Liver (tissue), 9 donors: ENCODE measurements around the gene ZNF311. TPM values are rescaled to one million over a fixed set of nuclear protein-coding genes. Genes with fewer than 3 reads are reported as not detected.

Experiments
- DNase-seq: peaks from one replicate; pipeline ENCODE4 v3.0.0-alpha.2; 2017; ENCODE audit warnings: low spot score
- H3K27ac ChIP-seq, 2 donors: one replicate each; pipeline ENCODE4 v1.7.0; 2013; ENCODE audit warnings: inconsistent platforms in 2 of 2, low read length in 2 of 2, control low read depth in 1 of 2, low read depth in 1 of 2, mild to moderate bottlenecking in 1 of 2
- H3K27me3 ChIP-seq, 4 donors: one replicate each; pipeline versions ENCODE4 v1.6.1 to v1.7.0; 2013; ENCODE audit warnings: low read length in 3 of 4, inconsistent platforms in 1 of 4, mild to moderate bottlenecking in 1 of 4, moderate library complexity in 1 of 4; ENCODE audit not compliant: control insufficient read depth in 4 of 4, insufficient read depth in 4 of 4
- H3K36me3 ChIP-seq, 4 donors: one replicate each; pipeline versions ENCODE4 v1.6.1 to v1.7.0; 2013; ENCODE audit warnings: low read length in 3 of 4, mild to moderate bottlenecking in 3 of 4, low read depth in 1 of 4, moderate library complexity in 1 of 4; ENCODE audit not compliant: control insufficient read depth in 4 of 4, insufficient read depth in 3 of 4
- H3K4me1 ChIP-seq, 4 donors: one replicate each; pipeline versions ENCODE4 v1.6.1 to v1.7.0; 2013; ENCODE audit warnings: low read length in 3 of 4, mild to moderate bottlenecking in 3 of 4, moderate library complexity in 1 of 4; ENCODE audit not compliant: control insufficient read depth in 4 of 4, insufficient read depth in 4 of 4
- H3K4me3 ChIP-seq, 3 donors: one replicate each; pipeline versions ENCODE4 v1.6.1 to v1.7.0; 2013; ENCODE audit warnings: low read length in 3 of 3, control low read depth in 1 of 3, low read depth in 1 of 3, mild to moderate bottlenecking in 1 of 3
- H3K9ac ChIP-seq, 2 donors: one replicate each; pipeline ENCODE4 v1.7.0; 2013; ENCODE audit warnings: low read length in 2 of 2, mild to moderate bottlenecking in 2 of 2, moderate library complexity in 2 of 2, control low read depth in 1 of 2, low read depth in 1 of 2
- H3K9me3 ChIP-seq, 4 donors: one replicate each; pipeline versions ENCODE4 v1.6.1 to v1.7.0; 2013; ENCODE audit warnings: low read length in 3 of 4; ENCODE audit not compliant: control insufficient read depth in 4 of 4
- ATF3 ChIP-seq: IDR thresholded peaks from 2 replicates; pipeline ENCODE4 v1.6.1; 2016; ENCODE audit warnings: antibody characterized with exemption
- EGR1 ChIP-seq, 2 donors: IDR thresholded peaks; 2 replicates each; pipeline ENCODE4 v1.6.1; 2016 to 2018; ENCODE audit warnings: antibody characterized with exemption in 2 of 2, low read depth in 2 of 2
- FOXA1 ChIP-seq: IDR thresholded peaks from 2 replicates; pipeline ENCODE4 v1.6.1; 2016; ENCODE audit warnings: antibody characterized with exemption
- GABPA ChIP-seq, 2 donors: IDR thresholded peaks in 1 of 2; conservative IDR thresholded peaks in 1 of 2; 2 replicates each; pipeline ENCODE4 v1.6.1; 2016; ENCODE audit warnings: antibody characterized with exemption in 2 of 2, mild to moderate bottlenecking in 1 of 2, moderate library complexity in 1 of 2
- HNF4A ChIP-seq, 2 donors: conservative IDR thresholded peaks; 2 replicates each; pipeline ENCODE4 v1.6.1; 2016; ENCODE audit warnings: antibody characterized with exemption in 2 of 2, mild to moderate bottlenecking in 2 of 2
- HNF4G ChIP-seq: IDR thresholded peaks from 2 replicates; pipeline ENCODE4 v1.6.1; 2016; ENCODE audit warnings: antibody characterized with exemption
- JUND ChIP-seq, 2 donors: IDR thresholded peaks; 2 replicates each; pipeline ENCODE4 v1.6.1; 2016; ENCODE audit warnings: antibody characterized with exemption in 2 of 2
- NR2F2 ChIP-seq: IDR thresholded peaks from 2 replicates; pipeline ENCODE4 v1.6.1; 2016; ENCODE audit warnings: antibody characterized with exemption
- RAD21 ChIP-seq, 2 donors: IDR thresholded peaks; 2 replicates each; pipeline ENCODE4 v1.6.1; 2016; ENCODE audit warnings: antibody characterized with exemption in 2 of 2, mild to moderate bottlenecking in 2 of 2
- REST ChIP-seq: IDR thresholded peaks from 2 replicates; pipeline ENCODE4 v1.6.1; 2016; ENCODE audit warnings: antibody characterized with exemption, mild to moderate bottlenecking
- RXRA ChIP-seq, 2 donors: IDR thresholded peaks; 2 replicates each; pipeline ENCODE4 v1.6.1; 2017 to 2018; ENCODE audit warnings: antibody characterized with exemption in 2 of 2, mild to moderate bottlenecking in 1 of 2
- SP1 ChIP-seq: IDR thresholded peaks from 2 replicates; pipeline ENCODE4 v1.6.1; 2018; ENCODE audit warnings: antibody characterized with exemption, mild to moderate bottlenecking
- TAF1 ChIP-seq: conservative IDR thresholded peaks from 2 replicates; pipeline ENCODE4 v1.6.1; 2016; ENCODE audit warnings: antibody characterized with exemption, mild to moderate bottlenecking
- YY1 ChIP-seq: IDR thresholded peaks from 2 replicates; pipeline ENCODE4 v1.6.1; 2016; ENCODE audit warnings: antibody characterized with exemption, mild to moderate bottlenecking
- WGBS: extraction: QIAGEN DNeasy Blood & Tissue Kit; methylation state at CpG from one replicate; pipeline ENCODE4 v1.1.7; 2013; 5-methylcytosine and 5-hydroxymethylcytosine counted together
- polyA plus RNA-seq, 2 donors: library from polyadenylated mRNA; stranded (reverse) in 1 of 2; unstranded in 1 of 2; fragments of 200-250 nt in 1 of 2; fragments of >200 nt in 1 of 2; fragmentation: Nextera tagmentation in 1 of 2; extraction: Ambion mirVana in 1 of 2; gene quantifications; one replicate each; pipeline versions ENCODE4 v1.2.1 to v1.2.3, GENCODE V29; 2013 to 2015
- total RNA-seq, 2 donors: library from RNA; depleted of rRNA; stranded (reverse); fragments of >200 nt; gene quantifications; one replicate each; pipeline ENCODE4 v1.2.3, GENCODE V29; 2014
- TF ChIP-seq, protein P1 (sequence below): fragments of 150-350 bp; IDR thresholded peaks from 2 replicates; pipeline ENCODE4 v1.5.1; 2017; ENCODE audit warnings: improper control_type of control experiment, low read depth, low read length; ENCODE audit not compliant: missing input control
- TF ChIP-seq, protein P2 (sequence below): IDR thresholded peaks from 2 replicates; pipeline ENCODE4 v1.6.1; 2016; ENCODE audit warnings: antibody characterized with exemption
- TF ChIP-seq, protein P3 (sequence below): IDR thresholded peaks from 2 replicates; pipeline ENCODE4 v1.6.1; 2016; ENCODE audit warnings: antibody characterized with exemption
- donor health status: healthy.
- donor health status: healthy.
- donor health status: healthy.
- donor health status: healthy.
- donor health status: healthy.

The ZNF311 gene
- total and polyA plus RNA-seq, 4 donors = 0.19 to 1.1 (median 0.36) TPM

- WGBS = 74% methylated on average over 2 of the region's 2 CpGs
- no peaks in the 10 kb centered on the region for H3K36me3 ChIP-seq
- H3K4me1 ChIP-seq = peaks cover 9 to 13% (median 10%) of the 10 kb centered on the region in 4 donors
- no peak overlapping the region for H3K9ac ChIP-seq
- peaks cover 0 to 14% (median 6%) of the 10 kb centered on the region in 4 donors for H3K27me3 ChIP-seq
- H3K27ac ChIP-seq = no peak overlapping the region
- H3K4me3 ChIP-seq = no peak overlapping the region
- no peak for TF ChIP-seq REST
- TF ChIP-seq, protein P1, sequence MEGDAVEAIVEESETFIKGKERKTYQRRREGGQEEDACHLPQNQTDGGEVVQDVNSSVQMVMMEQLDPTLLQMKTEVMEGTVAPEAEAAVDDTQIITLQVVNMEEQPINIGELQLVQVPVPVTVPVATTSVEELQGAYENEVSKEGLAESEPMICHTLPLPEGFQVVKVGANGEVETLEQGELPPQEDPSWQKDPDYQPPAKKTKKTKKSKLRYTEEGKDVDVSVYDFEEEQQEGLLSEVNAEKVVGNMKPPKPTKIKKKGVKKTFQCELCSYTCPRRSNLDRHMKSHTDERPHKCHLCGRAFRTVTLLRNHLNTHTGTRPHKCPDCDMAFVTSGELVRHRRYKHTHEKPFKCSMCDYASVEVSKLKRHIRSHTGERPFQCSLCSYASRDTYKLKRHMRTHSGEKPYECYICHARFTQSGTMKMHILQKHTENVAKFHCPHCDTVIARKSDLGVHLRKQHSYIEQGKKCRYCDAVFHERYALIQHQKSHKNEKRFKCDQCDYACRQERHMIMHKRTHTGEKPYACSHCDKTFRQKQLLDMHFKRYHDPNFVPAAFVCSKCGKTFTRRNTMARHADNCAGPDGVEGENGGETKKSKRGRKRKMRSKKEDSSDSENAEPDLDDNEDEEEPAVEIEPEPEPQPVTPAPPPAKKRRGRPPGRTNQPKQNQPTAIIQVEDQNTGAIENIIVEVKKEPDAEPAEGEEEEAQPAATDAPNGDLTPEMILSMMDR = no peak
- TF ChIP-seq ATF3 = no peak
- TF ChIP-seq HNF4A (conservative IDR thresholded peaks at IDR 0.05) = no peak
- TF ChIP-seq TAF1 = no peak
- TF ChIP-seq RXRA (IDR thresholded peaks at IDR 0.05) = no peak
- TF ChIP-seq HNF4G = no peak
- TF ChIP-seq EGR1 (IDR thresholded peaks at IDR 0.05; ENCODE audit: low read depth in 2 of 2) = no peak
- no peak for TF ChIP-seq GABPA (IDR thresholded peaks at IDR 0.05 in 1 of 2, conservative IDR thresholded peaks at IDR 0.05 in 1 of 2)
- TF ChIP-seq NR2F2 = no peak
- TF ChIP-seq JUND (IDR thresholded peaks at IDR 0.05) = no peak
- TF ChIP-seq FOXA1 = no peak
- TF ChIP-seq RAD21 (IDR thresholded peaks at IDR 0.05) = no peak
- TF ChIP-seq YY1 = no peak
- TF ChIP-seq, protein P2, sequence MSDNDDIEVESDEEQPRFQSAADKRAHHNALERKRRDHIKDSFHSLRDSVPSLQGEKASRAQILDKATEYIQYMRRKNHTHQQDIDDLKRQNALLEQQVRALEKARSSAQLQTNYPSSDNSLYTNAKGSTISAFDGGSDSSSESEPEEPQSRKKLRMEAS = no peak
- TF ChIP-seq, protein P3, sequence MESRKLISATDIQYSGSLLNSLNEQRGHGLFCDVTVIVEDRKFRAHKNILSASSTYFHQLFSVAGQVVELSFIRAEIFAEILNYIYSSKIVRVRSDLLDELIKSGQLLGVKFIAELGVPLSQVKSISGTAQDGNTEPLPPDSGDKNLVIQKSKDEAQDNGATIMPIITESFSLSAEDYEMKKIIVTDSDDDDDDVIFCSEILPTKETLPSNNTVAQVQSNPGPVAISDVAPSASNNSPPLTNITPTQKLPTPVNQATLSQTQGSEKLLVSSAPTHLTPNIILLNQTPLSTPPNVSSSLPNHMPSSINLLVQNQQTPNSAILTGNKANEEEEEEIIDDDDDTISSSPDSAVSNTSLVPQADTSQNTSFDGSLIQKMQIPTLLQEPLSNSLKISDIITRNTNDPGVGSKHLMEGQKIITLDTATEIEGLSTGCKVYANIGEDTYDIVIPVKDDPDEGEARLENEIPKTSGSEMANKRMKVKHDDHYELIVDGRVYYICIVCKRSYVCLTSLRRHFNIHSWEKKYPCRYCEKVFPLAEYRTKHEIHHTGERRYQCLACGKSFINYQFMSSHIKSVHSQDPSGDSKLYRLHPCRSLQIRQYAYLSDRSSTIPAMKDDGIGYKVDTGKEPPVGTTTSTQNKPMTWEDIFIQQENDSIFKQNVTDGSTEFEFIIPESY = no peak
- DNase-seq = no peak
- H3K9me3 ChIP-seq = peaks cover 0 to 3% (median 0%) of the 10 kb centered on the region in 4 donors
These were observed 14.5 kb upstream of the ZNF311 start for GRCh38 chr6:29019629-29020028.

GRCh38 chr6:29017428-29017802 lies 12.3 kb upstream of the ZNF311 start:
- Histone ChIP-seq H3K27me3 (peaks cover 0 to 7% (median 3%) of the 10 kb centered on the region in 4 donors), H3K36me3 (no peaks in the 10 kb centered on the region), H3K9me3 (peaks cover 0 to 3% (median 0%) of the 10 kb centered on the region in 4 donors), H3K4me1 (peaks cover 9 to 13% (median 10%) of the 10 kb centered on the region in 4 donors), H3K4me3 (no peak overlapping the region), H3K27ac (no peak overlapping the region), H3K9ac (no peak overlapping the region)
- TF ChIP-seq HNF4G (no peak), JUND (IDR thresholded peaks at IDR 0.05) (no peak), SP1 (no peak), TAF1 (no peak), RXRA (IDR thresholded peaks at IDR 0.05) (no peak), YY1 (no peak), FOXA1 (no peak), EGR1 (IDR thresholded peaks at IDR 0.05; ENCODE audit: low read depth in 2 of 2) (no peak)
- TF ChIP-seq, protein P2 = no peak
- TF ChIP-seq, protein P1 = no peak
- TF ChIP-seq, protein P3 = no peak
- WGBS = 32% methylated on average over 3 of the region's 3 CpGs
- DNase-seq = no peak
